Measurements from ENCODE around the gene CD34.

DNA sequence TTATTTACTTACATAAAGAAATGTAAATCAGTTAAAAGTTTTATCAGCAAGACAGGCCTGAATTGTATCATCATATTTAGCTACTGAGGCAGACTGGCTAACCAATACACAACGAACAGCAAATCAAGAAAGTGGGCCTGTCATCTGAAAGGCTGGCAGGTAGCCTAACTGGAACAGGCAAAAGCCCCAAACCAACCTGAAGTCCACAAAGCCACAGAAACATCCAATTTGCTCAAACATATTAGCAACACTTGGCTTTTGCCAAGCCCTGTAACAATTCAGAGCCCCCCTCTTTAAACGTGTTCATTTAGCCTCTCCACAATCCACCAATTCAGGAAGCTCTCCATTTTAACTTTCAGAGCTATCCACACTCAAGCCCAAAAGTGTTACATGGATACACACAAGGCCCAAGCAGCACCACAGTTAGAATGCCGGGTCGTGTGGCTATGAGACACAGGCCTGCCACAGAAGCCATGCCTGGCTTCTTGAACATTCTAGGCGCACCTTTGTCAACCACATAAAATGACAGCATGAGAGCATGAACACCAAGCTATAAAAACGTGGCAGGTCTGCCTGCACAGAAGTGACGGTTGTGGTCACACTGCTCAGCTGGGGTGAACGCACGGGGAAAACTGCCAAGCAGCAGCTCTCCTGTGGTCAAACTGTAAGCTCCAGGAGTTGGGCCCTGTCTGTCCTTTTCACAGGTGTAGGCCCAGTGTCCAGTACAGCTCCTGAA lies 49.3 kb downstream of the CD34 start:
- TF ChIP-seq, protein P1, sequence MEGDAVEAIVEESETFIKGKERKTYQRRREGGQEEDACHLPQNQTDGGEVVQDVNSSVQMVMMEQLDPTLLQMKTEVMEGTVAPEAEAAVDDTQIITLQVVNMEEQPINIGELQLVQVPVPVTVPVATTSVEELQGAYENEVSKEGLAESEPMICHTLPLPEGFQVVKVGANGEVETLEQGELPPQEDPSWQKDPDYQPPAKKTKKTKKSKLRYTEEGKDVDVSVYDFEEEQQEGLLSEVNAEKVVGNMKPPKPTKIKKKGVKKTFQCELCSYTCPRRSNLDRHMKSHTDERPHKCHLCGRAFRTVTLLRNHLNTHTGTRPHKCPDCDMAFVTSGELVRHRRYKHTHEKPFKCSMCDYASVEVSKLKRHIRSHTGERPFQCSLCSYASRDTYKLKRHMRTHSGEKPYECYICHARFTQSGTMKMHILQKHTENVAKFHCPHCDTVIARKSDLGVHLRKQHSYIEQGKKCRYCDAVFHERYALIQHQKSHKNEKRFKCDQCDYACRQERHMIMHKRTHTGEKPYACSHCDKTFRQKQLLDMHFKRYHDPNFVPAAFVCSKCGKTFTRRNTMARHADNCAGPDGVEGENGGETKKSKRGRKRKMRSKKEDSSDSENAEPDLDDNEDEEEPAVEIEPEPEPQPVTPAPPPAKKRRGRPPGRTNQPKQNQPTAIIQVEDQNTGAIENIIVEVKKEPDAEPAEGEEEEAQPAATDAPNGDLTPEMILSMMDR (conservative IDR thresholded peaks at IDR 0.05; ENCODE audit: low read depth, low read length): no peak
- TF ChIP-seq EZH2 (IDR thresholded peaks at IDR 0.05; ENCODE audit: borderline replicate concordance, low read depth, low read length, poor library complexity, severe bottlenecking): no peak

All from A673 (cell line).